Stimulated activated CD8-positive, alpha-beta memory T cell treated with anti-CD3 and anti-CD28 coated beads, Interleukin-12 subunit alpha, Interleukin-12 subunit beta, amount 100 ng/mL, for 1 hour (primary cell): ENCODE measurements around the gene SPRED2.

Experiments
- DNase-seq: peaks from one replicate; pipeline ENCODE4 v3.0.0-alpha.2; 2020; ENCODE audit warnings: low read depth

Gene SPRED2

GRCh38 chr2:65413106-65413505, 19.3 kb downstream of the SPRED2 start:
- no peak for DNase-seq

GRCh38 chr2:65411056-65411795, 21.2 kb downstream of the SPRED2 start:
- DNase-seq = no peak

GRCh38 chr2:65409045-65409444, 23.4 kb downstream of the SPRED2 start:
- DNase-seq = no peak

DNA sequence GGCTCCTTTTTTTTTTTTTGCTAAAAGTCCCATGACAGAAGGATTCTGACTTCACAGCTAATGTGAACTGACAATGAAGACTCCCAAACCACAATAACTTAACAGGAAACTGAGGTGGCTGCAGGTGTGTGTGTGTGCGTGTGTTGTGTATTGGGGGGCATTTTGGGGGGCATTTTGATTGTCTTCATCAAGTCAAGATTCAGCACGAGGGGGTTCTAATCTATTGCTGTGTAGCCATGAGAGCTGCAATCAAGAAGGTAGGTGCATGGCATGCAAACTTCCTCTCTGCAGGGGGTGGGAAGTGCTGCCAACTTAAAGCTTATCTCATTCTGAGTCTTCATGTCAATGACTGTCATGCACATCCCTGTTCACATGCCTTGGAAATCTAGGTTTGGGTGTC, 25.2 kb downstream of the SPRED2 start:
- DNase-seq = no peak

DNA sequence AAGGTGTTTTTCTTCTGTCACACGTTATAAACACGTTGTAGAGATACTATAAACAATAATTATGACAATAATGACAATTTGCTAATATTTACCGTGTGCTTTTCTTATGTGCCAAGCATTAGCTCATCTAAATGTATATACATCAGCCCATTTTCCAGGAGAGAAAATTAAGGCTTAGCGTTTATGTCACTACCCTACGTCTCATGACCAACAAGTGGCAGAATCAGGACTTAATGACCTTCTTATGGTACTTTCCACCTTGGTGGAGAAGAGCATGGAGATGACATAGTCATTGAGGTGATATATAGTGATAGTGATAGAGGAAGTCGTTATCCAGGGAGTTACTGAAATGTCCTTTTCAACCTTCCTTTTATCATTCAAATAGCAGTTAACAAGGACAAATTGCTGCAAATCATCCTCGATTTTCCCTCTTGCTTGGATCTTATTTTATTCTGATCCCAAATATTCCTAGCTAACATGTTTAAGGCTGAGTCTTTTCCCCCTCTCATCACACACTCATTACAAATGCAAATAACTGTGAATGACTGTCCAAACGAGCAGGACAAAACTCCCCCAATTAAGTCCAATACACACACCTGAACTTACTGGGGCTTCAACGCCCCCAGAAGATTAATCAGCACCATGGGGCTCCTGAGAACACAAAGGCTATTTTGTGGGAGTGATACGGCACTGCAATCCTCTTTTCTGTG, 27.3 kb downstream of the SPRED2 start:
- no peak for DNase-seq

DNA sequence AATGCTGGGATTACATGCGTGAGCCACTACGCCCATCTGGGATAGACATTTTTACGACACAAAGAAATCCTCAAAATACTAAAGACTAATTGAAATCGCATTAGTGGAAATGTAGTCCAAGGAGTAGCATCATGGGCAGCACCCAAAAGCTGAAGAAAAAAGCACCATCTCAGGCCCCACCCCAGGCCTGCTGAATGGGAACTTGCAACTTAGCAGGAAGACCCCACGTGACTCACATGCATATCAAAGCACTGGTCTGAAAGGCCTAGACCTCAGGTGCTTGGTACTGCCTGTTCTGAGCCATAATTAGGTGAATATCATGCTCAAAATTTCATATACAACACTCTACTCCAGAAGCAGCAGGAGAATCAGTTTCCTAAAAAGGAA, 28.9 kb downstream of the SPRED2 start:
- no peak for DNase-seq

DNA sequence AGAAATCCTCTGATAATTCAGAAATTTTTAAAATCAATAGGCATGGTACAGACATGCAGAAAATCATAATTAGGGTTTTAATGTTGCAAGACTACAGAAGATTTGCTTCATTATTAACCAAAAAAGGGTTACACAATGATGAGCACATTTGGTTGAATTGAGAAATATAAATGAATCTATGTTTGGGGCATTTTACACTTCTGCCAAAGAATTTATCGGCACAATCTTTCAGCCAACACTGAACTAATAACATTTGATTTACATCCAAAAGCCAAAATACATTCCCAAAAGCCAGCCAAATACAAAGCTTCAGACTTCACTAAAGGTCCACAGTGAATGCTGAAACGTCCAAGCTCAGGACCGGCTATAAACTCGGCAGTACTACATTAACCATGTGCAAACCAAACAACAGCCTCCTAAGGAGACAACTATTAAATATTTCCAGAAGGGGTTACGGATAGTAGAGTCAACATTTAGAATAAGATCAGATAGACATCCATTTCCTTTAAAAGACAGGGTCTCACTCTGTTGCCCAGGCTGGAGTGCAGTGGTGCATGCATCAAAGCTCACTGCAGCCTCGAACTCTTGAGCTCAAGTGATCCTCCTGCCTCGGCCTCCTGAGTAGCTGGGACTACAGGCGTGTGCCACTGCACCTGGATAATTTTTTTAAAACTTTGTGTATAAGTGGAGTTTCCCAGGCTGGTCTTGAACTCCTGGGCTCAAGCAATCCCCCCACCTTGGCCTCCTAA, 29.4 kb downstream of the SPRED2 start:
- no peak for DNase-seq

DNA sequence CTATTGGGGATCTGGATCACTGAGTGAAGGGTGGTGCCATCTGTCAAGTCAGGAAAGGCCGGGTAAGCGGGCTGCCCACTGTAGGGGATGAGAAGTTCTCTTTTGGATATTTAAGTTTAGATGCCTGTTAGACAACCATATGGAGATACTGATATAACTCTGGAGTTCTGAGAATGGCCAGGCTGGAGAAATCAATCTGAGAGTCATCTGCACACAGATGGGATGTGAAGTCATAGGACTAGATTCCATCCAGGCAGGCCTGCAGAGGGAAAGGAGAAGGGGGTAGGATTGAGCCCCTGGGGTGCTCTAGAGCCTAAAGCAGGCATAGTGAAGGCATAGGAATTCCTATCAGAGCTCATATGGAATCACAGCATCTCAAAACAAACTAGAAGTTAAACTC, 30.1 kb downstream of the SPRED2 start:
- no peak for DNase-seq

DNA sequence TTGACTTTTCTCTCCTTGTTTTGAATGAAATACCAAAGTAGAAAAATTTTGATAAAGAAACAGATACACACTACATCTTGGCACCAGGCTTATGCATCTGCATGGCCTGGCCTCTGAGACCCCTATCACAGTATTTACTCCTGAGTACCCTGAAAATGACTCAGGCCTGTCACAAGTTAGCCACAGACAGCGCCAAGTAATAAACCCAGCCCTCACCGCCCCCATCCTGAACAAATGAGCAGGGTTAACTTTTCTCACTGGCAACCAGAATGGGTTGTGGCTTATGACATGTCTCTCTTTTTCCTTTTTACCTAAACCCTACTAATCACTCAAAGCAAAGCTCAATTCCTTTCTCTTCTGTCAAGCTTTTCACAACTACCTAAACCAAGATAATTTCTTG, 35.3 kb downstream of the SPRED2 start:
- DNase-seq = no peak

- DNase-seq = no peak
These were observed 35.9 kb downstream of the SPRED2 start for GRCh38 chr2:65396348-65397026.

DNA sequence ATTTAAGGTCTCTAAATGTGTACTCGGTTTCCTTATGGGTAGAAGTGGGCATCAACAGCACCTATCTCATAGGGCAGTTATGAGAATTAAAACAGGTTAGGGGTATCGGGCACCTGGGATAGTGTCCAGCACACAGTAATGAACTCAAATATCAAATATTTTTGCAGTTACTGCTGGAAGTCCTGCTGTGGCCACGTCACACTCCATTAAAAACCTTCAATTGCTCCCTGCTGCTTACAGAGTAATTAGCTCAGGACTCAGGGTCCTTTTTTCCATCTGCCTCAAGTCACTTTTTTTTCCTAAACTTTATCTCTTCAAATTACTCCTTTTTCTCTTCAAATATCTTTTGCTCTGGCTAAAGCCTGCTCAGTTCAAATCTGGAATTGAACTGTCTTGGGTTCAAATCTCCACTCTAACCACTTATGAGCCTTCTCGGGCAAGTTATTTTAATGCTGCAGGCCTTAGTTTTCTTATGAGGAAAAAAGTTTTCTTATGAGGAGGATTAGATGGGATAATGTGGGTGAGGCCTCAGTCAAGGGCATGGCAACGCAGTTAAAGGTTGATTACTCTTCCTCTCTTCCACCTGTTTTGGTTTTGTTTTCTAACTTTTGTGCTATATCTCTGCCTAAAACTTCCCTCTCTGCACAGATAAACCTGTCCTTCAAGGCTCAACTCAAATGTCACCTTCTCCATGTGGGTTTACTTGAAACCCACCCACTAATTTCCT, 36.6 kb downstream of the SPRED2 start:
- no peak for DNase-seq

DNA sequence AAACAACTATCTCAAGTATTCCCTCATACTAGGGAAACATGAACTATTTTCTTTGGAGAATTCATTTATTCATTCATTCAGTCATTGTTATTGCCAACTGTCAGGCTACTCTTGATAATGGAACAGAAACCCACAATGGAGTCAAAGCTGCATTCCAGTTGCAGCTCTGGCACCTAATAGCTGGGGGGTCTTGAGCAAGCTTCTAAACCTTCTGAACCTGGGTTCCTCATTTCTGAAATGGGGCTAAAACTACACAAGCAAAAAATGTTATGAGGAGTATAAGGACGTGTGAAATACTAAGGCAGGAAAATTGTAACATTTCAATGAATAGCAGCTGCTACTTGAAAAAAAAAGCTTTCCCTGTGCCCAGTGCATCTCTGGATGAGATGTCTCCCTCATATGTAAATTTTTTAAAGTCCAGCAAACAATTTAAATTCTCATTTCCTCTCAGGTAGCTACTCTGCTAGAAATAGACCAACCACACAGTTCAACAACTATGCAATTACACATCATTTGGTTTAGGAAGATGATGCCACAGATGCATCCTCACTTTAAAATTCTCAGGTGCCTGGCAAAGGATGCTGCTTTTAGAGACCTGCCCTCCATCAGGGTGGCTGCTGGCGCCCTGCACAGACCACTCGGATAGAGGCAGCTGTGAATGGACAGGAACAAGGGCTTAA, 38.5 kb downstream of the SPRED2 start:
- DNase-seq = no peak

- DNase-seq = no peak
These were observed 39.4 kb downstream of the SPRED2 start for GRCh38 chr2:65393046-65393445.

- DNase-seq = no peak
These were observed 39.8 kb downstream of the SPRED2 start for GRCh38 chr2:65392609-65393008.

GRCh38 chr2:65390134-65390533, 42.3 kb downstream of the SPRED2 start:
- DNase-seq = no peak

DNA sequence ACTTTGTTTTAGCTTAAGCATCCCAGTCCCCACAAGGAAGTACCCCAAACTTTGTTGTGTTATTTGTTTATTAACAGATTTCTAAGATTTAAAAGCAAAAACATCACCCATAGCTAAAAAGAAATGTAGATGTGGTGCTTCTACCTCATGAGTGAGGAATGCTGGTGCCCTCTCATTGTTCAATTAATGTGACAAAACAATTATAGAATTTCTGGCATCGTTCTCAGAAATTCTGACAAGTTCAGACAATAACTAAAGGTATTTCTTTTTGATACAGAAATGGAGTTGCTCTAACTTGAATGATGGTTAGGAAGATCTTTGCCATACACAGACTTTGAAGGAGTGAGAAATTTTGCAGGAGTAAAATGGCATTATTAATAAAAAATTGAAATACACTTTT, 42.9 kb downstream of the SPRED2 start:
- DNase-seq = no peak

- DNase-seq = no peak
These were observed 43.6 kb downstream of the SPRED2 start for GRCh38 chr2:65388596-65389390.

DNA sequence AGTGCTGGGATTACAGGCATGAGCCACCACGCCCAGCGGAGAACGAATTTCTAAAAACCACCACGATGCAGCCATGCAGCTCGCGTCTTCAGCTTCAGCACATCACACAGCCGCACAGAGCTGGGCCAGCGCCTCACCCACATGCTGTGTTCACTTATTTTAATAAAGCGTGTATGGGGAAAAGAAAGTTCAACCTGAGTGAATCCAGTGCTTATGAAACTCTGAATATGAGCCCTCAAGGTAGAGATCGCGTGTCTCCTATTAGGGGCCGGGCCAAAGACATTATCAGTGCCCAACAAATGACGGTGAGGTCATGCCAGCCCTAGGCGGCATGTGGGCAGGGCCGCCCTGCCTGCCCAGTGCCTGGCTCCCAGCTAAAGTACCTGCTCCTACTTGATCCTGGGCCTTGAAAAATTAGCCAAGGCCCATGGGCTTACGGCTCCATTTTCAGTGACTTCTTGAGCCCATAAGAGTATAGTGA, 44.3 kb downstream of the SPRED2 start:
- DNase-seq = no peak

DNA sequence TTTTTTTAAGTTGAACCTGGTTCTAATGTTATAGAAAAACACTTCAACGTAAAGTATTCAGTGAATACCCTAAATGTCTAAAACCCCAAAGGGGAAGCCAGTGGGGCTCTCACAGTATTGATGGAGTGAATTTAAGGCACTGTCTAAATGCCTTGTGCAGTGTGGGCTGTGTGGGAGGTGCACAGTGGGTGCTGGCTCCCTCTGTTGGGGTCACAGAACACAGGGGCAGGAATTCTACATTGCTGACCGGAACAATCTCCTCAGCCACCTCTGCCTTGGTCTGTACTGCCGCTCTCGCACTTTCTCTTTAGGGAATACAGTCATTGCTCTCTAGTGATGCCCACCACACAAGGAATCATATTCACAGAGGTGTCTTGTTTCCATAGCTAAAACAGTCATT, 45.4 kb downstream of the SPRED2 start:
- DNase-seq = no peak

- no peak for DNase-seq
These were observed 46.1 kb downstream of the SPRED2 start for GRCh38 chr2:65386344-65386743.
